Tibial artery (tissue), 4 donors: ENCODE data around the gene DENND5A.

Source experiments
- DNase-seq, 2 donors: peaks; one replicate each; pipeline ENCODE4 v3.0.0-alpha.2; 2019
- H3K27ac ChIP-seq, 2 donors: fragments of 200-600 bp; sonication (generic) in 1 of 2; 1 replicate in 1 of 2; 2 replicates in 1 of 2; pipeline ENCODE4 v1.5.1; 2018 to 2019; ENCODE audit warnings: mild to moderate bottlenecking in 1 of 2
- H3K27me3 ChIP-seq, 2 donors: fragments of 200-600 bp; sonication (generic) in 1 of 2; one replicate each; pipeline versions ENCODE4 v1.5.1 to v1.6.0; 2016 to 2019
- H3K36me3 ChIP-seq, 3 donors: fragments of 200-600 bp; sonication (generic) in 2 of 3; one replicate each; pipeline ENCODE4 v1.5.1; 2016 to 2019; ENCODE audit warnings: mild to moderate bottlenecking in 2 of 3
- H3K4me1 ChIP-seq, 4 donors: fragments of 200-600 bp; sonication (generic) in 2 of 4; 1 replicate in 3 of 4; 2 replicates in 1 of 4; pipeline ENCODE4 v1.5.1; 2016 to 2019
- H3K4me3 ChIP-seq, 2 donors: fragments of 200-600 bp; sonication (generic) in 1 of 2; 1 replicate in 1 of 2; 2 replicates in 1 of 2; pipeline ENCODE4 v1.5.1; 2018 to 2019; ENCODE audit warnings: mild to moderate bottlenecking in 2 of 2
- H3K9me3 ChIP-seq, 3 donors: fragments of 200-600 bp; sonication (generic) in 1 of 3; one replicate each; pipeline ENCODE4 v1.5.1; 2016 to 2019
- intact Hi-C: fragments of 100-400 bp; cut with DNase I; formaldehyde crosslinking; loops from one replicate; pipeline ENCODE4 v1.15.0; 2023; ENCODE audit warnings: low total_unique reads
- TF ChIP-seq, protein P1 (sequence below), 2 experiments: fragments of 200-600 bp in 1 of 2; fragments of 450-650 bp in 1 of 2; IDR thresholded peaks; one replicate each; pipeline ENCODE4 v1.5.1; 2017 to 2019; ENCODE audit warnings: antibody characterized with exemption in 2 of 2, mild to moderate bottlenecking in 1 of 2, moderate library complexity in 1 of 2

DENND5A gene

GRCh38 chr11:9187616-9188015 is 77.5 kb downstream of the DENND5A start:
- Histone ChIP-seq H3K27me3 (no peaks in the 10 kb centered on the region), H3K36me3 (peaks cover 0 to 32% (median 1%) of the 10 kb centered on the region in 3 donors), H3K9me3 (no peaks in the 10 kb centered on the region), H3K4me3 (no peak overlapping the region), H3K27ac (no peak overlapping the region), H3K4me1 (no peaks in the 10 kb centered on the region)
- intact Hi-C loops = no loop called here
- no peak for DNase-seq
- TF ChIP-seq, protein P1, sequence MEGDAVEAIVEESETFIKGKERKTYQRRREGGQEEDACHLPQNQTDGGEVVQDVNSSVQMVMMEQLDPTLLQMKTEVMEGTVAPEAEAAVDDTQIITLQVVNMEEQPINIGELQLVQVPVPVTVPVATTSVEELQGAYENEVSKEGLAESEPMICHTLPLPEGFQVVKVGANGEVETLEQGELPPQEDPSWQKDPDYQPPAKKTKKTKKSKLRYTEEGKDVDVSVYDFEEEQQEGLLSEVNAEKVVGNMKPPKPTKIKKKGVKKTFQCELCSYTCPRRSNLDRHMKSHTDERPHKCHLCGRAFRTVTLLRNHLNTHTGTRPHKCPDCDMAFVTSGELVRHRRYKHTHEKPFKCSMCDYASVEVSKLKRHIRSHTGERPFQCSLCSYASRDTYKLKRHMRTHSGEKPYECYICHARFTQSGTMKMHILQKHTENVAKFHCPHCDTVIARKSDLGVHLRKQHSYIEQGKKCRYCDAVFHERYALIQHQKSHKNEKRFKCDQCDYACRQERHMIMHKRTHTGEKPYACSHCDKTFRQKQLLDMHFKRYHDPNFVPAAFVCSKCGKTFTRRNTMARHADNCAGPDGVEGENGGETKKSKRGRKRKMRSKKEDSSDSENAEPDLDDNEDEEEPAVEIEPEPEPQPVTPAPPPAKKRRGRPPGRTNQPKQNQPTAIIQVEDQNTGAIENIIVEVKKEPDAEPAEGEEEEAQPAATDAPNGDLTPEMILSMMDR (IDR thresholded peaks at IDR 0.05) = no peak

DNA sequence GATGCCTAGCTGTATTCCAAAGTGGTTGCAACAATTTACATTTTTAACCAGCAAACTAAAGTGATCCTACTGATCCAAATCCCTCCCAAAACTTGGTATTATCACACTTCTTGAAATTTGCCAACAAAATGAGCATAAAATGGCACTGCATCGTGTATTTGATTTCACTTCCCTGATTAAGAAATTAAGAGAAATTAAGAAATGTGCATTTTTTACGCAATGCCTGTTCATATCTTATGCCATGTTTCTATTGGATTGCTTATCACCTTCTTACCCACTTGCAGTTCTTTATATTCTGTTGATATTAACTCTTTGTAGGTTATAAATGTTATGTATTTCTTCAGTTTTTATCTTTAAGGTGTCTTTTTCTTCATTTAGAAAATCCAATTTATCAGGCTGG is 80.6 kb downstream of the DENND5A start:
- TF ChIP-seq, protein P1 (IDR thresholded peaks at IDR 0.05) = no peak
- intact Hi-C loops = no loop called here
- Histone ChIP-seq H3K27ac (no peak overlapping the region), H3K4me3 (no peak overlapping the region), H3K27me3 (no peaks in the 10 kb centered on the region), H3K36me3 (peaks cover 6 to 24% (median 14%) of the 10 kb centered on the region in 3 donors), H3K4me1 (no peaks in the 10 kb centered on the region), H3K9me3 (no peaks in the 10 kb centered on the region)
- no peak for DNase-seq

DNA sequence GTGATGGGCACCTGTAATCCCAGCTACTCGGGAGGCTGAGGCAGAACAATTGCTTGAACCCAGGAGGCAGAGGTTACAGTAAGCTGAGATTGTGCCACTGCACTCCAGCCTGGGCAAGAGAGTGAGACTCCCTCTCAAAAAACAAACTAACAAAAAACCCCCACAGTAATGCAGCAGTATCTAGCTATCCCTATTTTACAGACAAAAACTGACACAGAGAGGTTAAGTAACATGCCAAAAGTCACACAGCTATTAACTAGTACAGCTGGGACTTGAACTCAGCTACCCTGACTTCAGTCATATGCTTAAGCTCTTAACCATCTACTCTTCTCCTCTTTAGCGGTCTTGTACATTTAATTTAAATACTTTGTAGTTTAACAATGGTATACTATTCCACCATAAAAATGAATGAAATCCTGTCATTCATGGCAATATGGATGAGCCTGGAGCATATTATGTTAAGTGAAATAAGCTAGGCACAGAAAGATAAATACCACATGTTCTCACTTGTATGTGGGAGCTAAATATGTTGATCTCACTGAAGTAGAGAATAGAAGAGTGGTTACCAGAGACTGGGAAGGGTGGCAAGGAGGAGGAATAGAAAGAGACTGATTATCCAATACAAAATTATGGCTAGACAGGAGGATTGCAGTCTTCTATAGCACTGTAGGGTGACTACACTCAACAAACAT is 82.8 kb downstream of the DENND5A start:
- no peak overlapping the region for H3K27ac ChIP-seq
- no peak overlapping the region for H3K4me3 ChIP-seq
- no peak for DNase-seq
- H3K4me1 ChIP-seq = no peaks in the 10 kb centered on the region
- H3K9me3 ChIP-seq = no peaks in the 10 kb centered on the region
- H3K36me3 ChIP-seq = peaks cover 22 to 35% (median 33%) of the 10 kb centered on the region in 3 donors
- no peaks in the 10 kb centered on the region for H3K27me3 ChIP-seq
- TF ChIP-seq, protein P1 (IDR thresholded peaks at IDR 0.05) = no peak
- intact Hi-C loops = no loop called here

DNA sequence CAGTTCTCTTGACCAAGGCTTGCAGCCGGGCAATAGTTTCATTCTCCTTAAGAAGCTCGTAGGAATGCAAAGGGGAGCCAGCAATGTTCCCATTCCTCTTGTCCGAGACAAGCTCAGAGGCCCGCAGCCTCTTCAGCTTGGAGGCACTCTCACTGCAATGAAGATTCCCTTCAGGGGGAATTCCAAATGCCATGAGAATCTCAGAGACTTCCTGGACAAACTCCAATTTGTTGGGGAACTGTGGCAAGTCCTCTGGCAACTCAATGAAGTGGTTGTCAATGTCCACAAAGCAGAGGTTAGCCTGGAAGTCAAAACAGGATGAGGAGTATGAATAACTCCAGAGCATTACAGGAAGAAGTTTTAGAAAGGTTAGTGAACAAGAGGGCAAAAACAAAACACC is 84.4 kb downstream of the DENND5A start:
- intact Hi-C loops = no loop called here
- no peaks in the 10 kb centered on the region for H3K9me3 ChIP-seq
- peaks cover 36 to 47% (median 47%) of the 10 kb centered on the region in 3 donors for H3K36me3 ChIP-seq
- DNase-seq = no peak
- TF ChIP-seq, protein P1 (IDR thresholded peaks at IDR 0.05) = no peak
- H3K4me1 ChIP-seq = no peaks in the 10 kb centered on the region
- no peaks in the 10 kb centered on the region for H3K27me3 ChIP-seq
- no peak overlapping the region for H3K27ac ChIP-seq
- no peak overlapping the region for H3K4me3 ChIP-seq

DNA sequence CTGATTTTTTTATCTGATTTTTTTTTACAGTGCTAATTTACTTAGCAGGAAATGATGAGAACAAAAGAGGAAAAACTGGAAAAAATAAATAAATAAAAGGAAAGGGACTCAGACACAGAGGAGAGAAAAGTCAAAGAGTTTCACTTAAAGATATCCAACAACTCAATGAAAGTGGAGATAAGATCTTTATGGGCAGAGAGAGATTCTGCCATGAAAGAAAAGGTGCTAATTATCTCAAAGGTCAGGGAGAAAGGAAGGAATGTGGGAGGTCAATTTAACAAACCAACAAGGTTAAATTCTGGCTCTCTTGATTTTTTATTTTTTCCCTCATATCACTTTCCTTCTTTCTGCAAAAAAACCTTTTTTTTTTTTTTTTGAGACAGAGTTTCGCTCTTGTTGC is 86.0 kb downstream of the DENND5A start:
- intact Hi-C loops = no loop called here

More for the DNA sequence above, 86.0 kb downstream of the DENND5A start:
- H3K27me3 ChIP-seq = no peaks in the 10 kb centered on the region
- H3K9me3 ChIP-seq = no peaks in the 10 kb centered on the region
- DNase-seq = no peak
- TF ChIP-seq, protein P1 (IDR thresholded peaks at IDR 0.05) = no peak
- H3K4me1 ChIP-seq = no peaks in the 10 kb centered on the region
- H3K4me3 ChIP-seq = no peak overlapping the region
- H3K36me3 ChIP-seq = peaks cover 36 to 47% (median 47%) of the 10 kb centered on the region in 3 donors
- no peak overlapping the region for H3K27ac ChIP-seq
